ENCODE results near the gene FN3K. TPM values are rescaled to one million over a fixed set of nuclear protein-coding genes. Genes with fewer than 3 reads are reported as not detected.

FN3K gene
- total and polyA plus RNA-seq, 2 of the 13 experiments (the other 11 are each of a cell fraction or from before 2014, with no cell fraction given) = 3.5 to 12.2 TPM

DNA sequence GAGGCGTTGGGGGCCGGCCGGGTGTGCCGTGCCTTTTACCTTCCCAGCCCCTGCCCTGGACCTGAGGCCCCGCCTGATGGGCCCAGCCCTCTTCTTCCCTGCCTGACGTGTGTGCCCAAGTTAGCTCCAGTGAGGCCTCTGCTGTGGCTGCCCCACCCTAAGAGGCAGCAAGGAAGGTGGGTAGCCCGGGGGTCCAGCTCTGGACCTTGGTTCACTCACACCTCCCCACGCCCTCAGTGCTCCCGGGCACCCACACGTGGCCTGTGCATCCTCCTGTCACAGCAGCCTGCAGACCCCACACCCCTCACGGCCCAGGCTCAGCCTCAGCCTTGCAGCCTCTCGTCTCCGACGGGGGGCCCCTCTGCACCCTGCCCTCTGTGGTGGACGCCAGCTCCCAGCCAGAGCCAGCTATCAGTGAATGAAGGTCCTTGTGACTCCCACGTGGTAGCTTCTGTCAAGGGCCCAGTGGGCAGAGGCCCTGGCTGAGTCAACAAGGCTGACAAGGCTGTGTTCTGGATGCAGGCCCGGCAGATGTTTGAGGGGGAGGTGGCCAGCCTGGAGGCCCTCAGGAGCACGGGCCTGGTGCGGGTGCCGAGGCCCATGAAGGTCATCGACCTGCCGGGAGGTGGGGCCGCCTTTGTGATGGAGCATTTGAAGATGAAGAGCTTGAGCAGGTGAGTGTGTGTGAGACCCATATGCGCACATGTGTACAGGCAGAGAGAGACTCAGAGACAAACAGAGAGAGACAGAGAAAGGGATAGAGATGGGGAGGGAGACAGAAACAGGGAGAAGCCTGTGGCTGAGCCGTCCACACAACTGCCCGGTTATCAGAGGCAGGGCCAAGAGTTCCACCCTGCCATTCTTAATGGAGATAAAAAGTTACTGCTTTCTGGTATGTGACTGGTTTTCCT is 2.8 kb downstream of the FN3K start (continued):
- TF ChIP-seq ZNF570 (CRISPR knock-in tag; IDR thresholded peaks at IDR 0.05; ENCODE audit: borderline replicate concordance) = peak; percentile 98; the same call in 1 of the 2 replicates
- peak; percentile 99 for TF ChIP-seq MEIS1 (CRISPR knock-in tag; IDR thresholded peaks at IDR 0.05; ENCODE audit: borderline replicate concordance)
- peak; percentile 20; the same call in 1 of the 2 replicates for TF ChIP-seq RELA (CRISPR knock-in tag; IDR thresholded peaks at IDR 0.05)
- TF ChIP-seq SALL1 (CRISPR knock-in tag; IDR thresholded peaks at IDR 0.05) = peak; percentile 100
- no peak for TF ChIP-seq NBN (conservative IDR thresholded peaks at IDR 0.05)
- TF ChIP-seq ZBTB1 (CRISPR knock-in tag; IDR thresholded peaks at IDR 0.05; ENCODE audit: borderline replicate concordance) = peak; percentile 94
- TF ChIP-seq CENPT (CRISPR knock-in tag; IDR thresholded peaks at IDR 0.05; ENCODE audit: low read depth) = peak; percentile 98
- TF ChIP-seq ZNF792 (CRISPR knock-in tag; IDR thresholded peaks at IDR 0.05) = peak; percentile 100
- TF ChIP-seq ZNF75D (CRISPR knock-in tag; IDR thresholded peaks at IDR 0.05; ENCODE audit: borderline replicate concordance) = no peak
- TF ChIP-seq TOPORS (CRISPR knock-in tag; IDR thresholded peaks at IDR 0.05) = peak; percentile 99
- TF ChIP-seq PAF1 (CRISPR knock-in tag; IDR thresholded peaks at IDR 0.05) = no peak
- peak; percentile 89 for TF ChIP-seq NR2F6 (IDR thresholded peaks at IDR 0.05)
- peak; percentile 97 for TF ChIP-seq NR2F6 (CRISPR knock-in tag; IDR thresholded peaks at IDR 0.05)
- TF ChIP-seq ZNF160 (CRISPR knock-in tag; IDR thresholded peaks at IDR 0.05) = peak; percentile 96; the same call in 1 of the 2 replicates
- peak; percentile 95 for TF ChIP-seq ETV6 (CRISPR knock-in tag; conservative IDR thresholded peaks at IDR 0.05)
- peak; percentile 100 for TF ChIP-seq ZNF451 (CRISPR knock-in tag; IDR thresholded peaks at IDR 0.05)
- TF ChIP-seq ZNF33B (CRISPR knock-in tag; IDR thresholded peaks at IDR 0.05) = peak; percentile 100
- peak; percentile 85 for TF ChIP-seq PPARG (CRISPR knock-in tag; conservative IDR thresholded peaks at IDR 0.05)
- TF ChIP-seq, protein P1, sequence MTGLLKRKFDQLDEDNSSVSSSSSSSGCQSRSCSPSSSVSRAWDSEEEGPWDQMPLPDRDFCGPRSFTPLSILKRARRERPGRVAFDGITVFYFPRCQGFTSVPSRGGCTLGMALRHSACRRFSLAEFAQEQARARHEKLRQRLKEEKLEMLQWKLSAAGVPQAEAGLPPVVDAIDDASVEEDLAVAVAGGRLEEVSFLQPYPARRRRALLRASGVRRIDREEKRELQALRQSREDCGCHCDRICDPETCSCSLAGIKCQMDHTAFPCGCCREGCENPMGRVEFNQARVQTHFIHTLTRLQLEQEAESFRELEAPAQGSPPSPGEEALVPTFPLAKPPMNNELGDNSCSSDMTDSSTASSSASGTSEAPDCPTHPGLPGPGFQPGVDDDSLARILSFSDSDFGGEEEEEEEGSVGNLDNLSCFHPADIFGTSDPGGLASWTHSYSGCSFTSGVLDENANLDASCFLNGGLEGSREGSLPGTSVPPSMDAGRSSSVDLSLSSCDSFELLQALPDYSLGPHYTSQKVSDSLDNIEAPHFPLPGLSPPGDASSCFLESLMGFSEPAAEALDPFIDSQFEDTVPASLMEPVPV (CRISPR knock-in tag; IDR thresholded peaks at IDR 0.05) = peak; percentile 100
- peak; percentile 100 for TF ChIP-seq PAX8 (CRISPR knock-in tag; IDR thresholded peaks at IDR 0.05; ENCODE audit: borderline replicate concordance)
- TF ChIP-seq ZNF589 (CRISPR knock-in tag; conservative IDR thresholded peaks at IDR 0.05) = peak; percentile 99
- TF ChIP-seq ZFP82 (CRISPR knock-in tag; IDR thresholded peaks at IDR 0.05; ENCODE audit: borderline replicate concordance) = no peak
- peak; percentile 95 for TF ChIP-seq ZNF317 (CRISPR knock-in tag; IDR thresholded peaks at IDR 0.05)
- TF ChIP-seq ZMYM4 (CRISPR knock-in tag; IDR thresholded peaks at IDR 0.05) = peak; percentile 99
- peak; percentile 68 for TF ChIP-seq POLR2G (IDR thresholded peaks at IDR 0.05; ENCODE audit: low read depth, low read length)
- peak; percentile 100 for TF ChIP-seq MIER3 (CRISPR knock-in tag; IDR thresholded peaks at IDR 0.05; ENCODE audit: borderline replicate concordance)
- TF ChIP-seq ZNF329 (CRISPR knock-in tag; IDR thresholded peaks at IDR 0.05; ENCODE audit: low read depth) = peak; percentile 90
- no peak for TF ChIP-seq KLF13 (CRISPR knock-in tag; IDR thresholded peaks at IDR 0.05)
- TF ChIP-seq ZNF350 (CRISPR knock-in tag; IDR thresholded peaks at IDR 0.05; ENCODE audit: borderline replicate concordance, low read depth) = peak; percentile 99
- TF ChIP-seq CHCHD3 (CRISPR knock-in tag; IDR thresholded peaks at IDR 0.05) = no peak
- TF ChIP-seq, protein P2, sequence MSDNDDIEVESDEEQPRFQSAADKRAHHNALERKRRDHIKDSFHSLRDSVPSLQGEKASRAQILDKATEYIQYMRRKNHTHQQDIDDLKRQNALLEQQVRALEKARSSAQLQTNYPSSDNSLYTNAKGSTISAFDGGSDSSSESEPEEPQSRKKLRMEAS (IDR thresholded peaks at IDR 0.05) = peak; percentile 99
- no peak; the same call in 1 of the 2 replicates for TF ChIP-seq FIP1L1 (IDR thresholded peaks at IDR 0.05; ENCODE audit: borderline replicate concordance, insufficient read depth, low read depth, low read length)
